ENCODE measurements around the gene ENDOU.

ENDOU gene

GRCh38 chr12:47715393-47715876, 9.9 kb downstream of the ENDOU start:
- no peaks in the 10 kb centered on the region for H3K9me2 ChIP-seq (replicated peaks; ENCODE audit: low read depth, low read length)
- H2AFZ ChIP-seq (ENCODE audit: low read length) = no peak overlapping the region
- TF ChIP-seq EZH2phosphoT487 (IDR thresholded peaks at IDR 0.05; ENCODE audit: borderline replicate concordance) (no peak), CTCF (conservative IDR thresholded peaks at IDR 0.05; ENCODE audit: low read length) (peak; percentile 85)
- H4K20me1 ChIP-seq (ENCODE audit: insufficient read depth, low read length, poor library complexity, severe bottlenecking) = no peaks in the 10 kb centered on the region
- no peaks in the 10 kb centered on the region for H3K27me3 ChIP-seq (ENCODE audit: insufficient read depth, low read length, poor library complexity, severe bottlenecking)
- H3F3A ChIP-seq (ENCODE audit: low read depth) = no peaks in the 10 kb centered on the region
- no peaks in the 10 kb centered on the region for H3K9me3 ChIP-seq (ENCODE audit: insufficient read depth, low read depth, low read length)
- H3K4me1 ChIP-seq (ENCODE audit: insufficient read depth, low read length, poor library complexity, severe bottlenecking) = peaks cover 11% of the 10 kb centered on the region
- H3K36me3 ChIP-seq (ENCODE audit: insufficient read depth, low read length) = no peaks in the 10 kb centered on the region
- H3K4me2 ChIP-seq (ENCODE audit: low read depth, low read length, poor library complexity, severe bottlenecking) = no peak overlapping the region
- H3K9ac ChIP-seq (ENCODE audit: low read depth, low read length, poor library complexity, severe bottlenecking) = no peak overlapping the region
- H3K79me2 ChIP-seq (ENCODE audit: insufficient read depth, low read length) = no peaks in the 10 kb centered on the region
- H3K4me3 ChIP-seq (ENCODE audit: low read length, poor library complexity, severe bottlenecking) = no peak overlapping the region

GRCh38 chr12:47714826-47715386, 10.4 kb downstream of the ENDOU start:
- no peaks in the 10 kb centered on the region for H4K20me1 ChIP-seq (ENCODE audit: insufficient read depth, low read length, poor library complexity, severe bottlenecking)
- no peaks in the 10 kb centered on the region for H3K79me2 ChIP-seq (ENCODE audit: insufficient read depth, low read length)
- no peaks in the 10 kb centered on the region for H3K36me3 ChIP-seq (ENCODE audit: insufficient read depth, low read length)
- no peak for TF ChIP-seq EZH2phosphoT487 (IDR thresholded peaks at IDR 0.05; ENCODE audit: borderline replicate concordance)
- no peak for TF ChIP-seq CTCF (conservative IDR thresholded peaks at IDR 0.05; ENCODE audit: low read length)
- no peak overlapping the region for H3K4me3 ChIP-seq (ENCODE audit: low read length, poor library complexity, severe bottlenecking)
- H3K27me3 ChIP-seq (ENCODE audit: insufficient read depth, low read length, poor library complexity, severe bottlenecking) = no peaks in the 10 kb centered on the region
- no peak overlapping the region for H3K4me2 ChIP-seq (ENCODE audit: low read depth, low read length, poor library complexity, severe bottlenecking)
- no peaks in the 10 kb centered on the region for H3K9me3 ChIP-seq (ENCODE audit: insufficient read depth, low read depth, low read length)
- H2AFZ ChIP-seq (ENCODE audit: low read length) = no peak overlapping the region
- H3F3A ChIP-seq (ENCODE audit: low read depth) = no peaks in the 10 kb centered on the region
- no peaks in the 10 kb centered on the region for H3K9me2 ChIP-seq (replicated peaks; ENCODE audit: low read depth, low read length)
- no peak overlapping the region for H3K9ac ChIP-seq (ENCODE audit: low read depth, low read length, poor library complexity, severe bottlenecking)
- peaks cover 11% of the 10 kb centered on the region for H3K4me1 ChIP-seq (ENCODE audit: insufficient read depth, low read length, poor library complexity, severe bottlenecking)

- Histone ChIP-seq H3F3A (ENCODE audit: low read depth) (no peaks in the 10 kb centered on the region), H4K20me1 (ENCODE audit: insufficient read depth, low read length, poor library complexity, severe bottlenecking) (no peaks in the 10 kb centered on the region), H3K4me3 (ENCODE audit: low read length, poor library complexity, severe bottlenecking) (no peak overlapping the region), H3K9ac (ENCODE audit: low read depth, low read length, poor library complexity, severe bottlenecking) (no peak overlapping the region), H3K36me3 (ENCODE audit: insufficient read depth, low read length) (no peaks in the 10 kb centered on the region), H3K79me2 (ENCODE audit: insufficient read depth, low read length) (peaks cover 6% of the 10 kb centered on the region; the same call in 1 of the 2 replicates), H3K27me3 (ENCODE audit: insufficient read depth, low read length, poor library complexity, severe bottlenecking) (no peaks in the 10 kb centered on the region), H2AFZ (ENCODE audit: low read length) (no peak overlapping the region), H3K9me2 (replicated peaks; ENCODE audit: low read depth, low read length) (no peaks in the 10 kb centered on the region), H3K9me3 (ENCODE audit: insufficient read depth, low read depth, low read length) (no peaks in the 10 kb centered on the region), H3K4me1 (ENCODE audit: insufficient read depth, low read length, poor library complexity, severe bottlenecking) (peaks cover 29% of the 10 kb centered on the region), H3K4me2 (ENCODE audit: low read depth, low read length, poor library complexity, severe bottlenecking) (no peak overlapping the region)
- TF ChIP-seq EZH2phosphoT487 (IDR thresholded peaks at IDR 0.05; ENCODE audit: borderline replicate concordance) = no peak
- no peak for TF ChIP-seq CTCF (conservative IDR thresholded peaks at IDR 0.05; ENCODE audit: low read length)
Measured at GRCh38 chr12:47712171-47712570, 13.1 kb downstream of the ENDOU start.
